Activated naive CD4-positive, alpha-beta T cell treated with anti-CD3 and anti-CD28 coated beads, Interleukin-2, amount 50 U/mL, for 24 hours (primary cell): ENCODE results near the gene ZC3H12D.
"Not testable (repeated sequence)": the region's sequence is repeated elsewhere in the genome, so short reads cannot be mapped to it uniquely, and the experiment has no call there.

Experiments
- H3K27ac Mint-ChIP-seq: one replicate; pipeline ENCODE4 v1.8.0; 2021; ENCODE audit warnings: mild to moderate bottlenecking, mixed read lengths
- H3K27me3 Mint-ChIP-seq: one replicate; pipeline ENCODE4 v1.8.0; 2021; ENCODE audit warnings: mixed read lengths
- H3K36me3 Mint-ChIP-seq: one replicate; pipeline ENCODE4 v1.8.0; 2021; ENCODE audit warnings: mixed read lengths
- H3K4me1 Mint-ChIP-seq: one replicate; pipeline ENCODE4 v1.8.0; 2021; ENCODE audit warnings: mixed read lengths
- H3K4me3 Mint-ChIP-seq: one replicate; pipeline ENCODE4 v1.8.0; 2021; ENCODE audit warnings: mild to moderate bottlenecking, mixed read lengths
- H3K9me3 Mint-ChIP-seq: one replicate; pipeline ENCODE4 v1.8.0; 2021; ENCODE audit warnings: mixed read lengths

The ZC3H12D gene

DNA sequence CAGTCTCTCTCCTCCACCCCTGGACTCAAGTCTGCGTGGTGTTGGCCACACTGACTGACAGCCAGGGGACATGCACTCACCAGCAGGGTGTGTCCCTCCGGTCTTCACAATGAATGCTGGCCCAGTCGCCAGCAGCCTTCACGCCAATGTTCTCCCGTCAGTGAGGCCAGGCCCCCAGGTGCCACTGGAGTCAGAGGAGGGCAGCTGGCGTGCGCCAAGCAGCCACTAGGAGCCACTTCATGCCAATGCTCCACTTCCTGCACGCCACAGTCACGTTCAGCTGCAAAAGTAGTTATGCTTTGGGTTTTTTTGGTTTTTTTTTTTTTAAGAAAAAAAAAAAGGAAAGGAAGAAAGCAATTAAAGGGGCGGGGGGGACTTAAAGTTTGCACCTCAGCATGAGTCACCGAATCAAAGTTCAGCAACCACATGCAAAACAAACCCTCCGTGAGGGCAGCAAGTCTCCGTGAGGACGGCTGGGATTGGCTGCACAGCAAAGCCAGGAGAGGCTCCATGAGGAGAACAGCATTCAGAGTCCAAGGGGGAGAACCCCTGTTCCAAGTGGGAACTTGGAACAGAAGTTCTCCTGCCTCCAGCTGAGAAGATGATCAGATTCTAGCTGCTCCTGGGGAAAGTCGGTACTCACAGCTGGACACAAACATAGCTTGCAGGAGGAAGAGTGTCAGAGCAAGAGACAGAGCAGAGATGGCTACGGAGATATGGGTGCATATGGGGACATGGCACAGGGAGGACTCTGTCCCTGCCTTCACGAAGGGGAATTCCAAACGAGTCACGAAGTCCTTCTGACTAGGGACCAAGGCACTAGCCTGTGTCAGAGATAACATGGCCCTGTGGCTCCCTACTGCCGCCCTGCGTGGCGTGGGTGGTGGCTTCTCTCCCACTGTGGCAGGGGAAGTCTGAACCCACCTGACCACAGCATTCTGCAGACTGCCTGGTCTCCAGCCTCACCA lies at the start of gene ZC3H12D:
Gene ZC3H12D (minus strand): TSS at position 282 of the 968 bp plus-strand sequence. CDS start 10,471 bp downstream, outside the sequence.
- Mint-ChIP-seq H3K9me3 (no peaks in the 10 kb centered on the region), H3K27me3 (no peaks in the 10 kb centered on the region), H3K27ac (peak within 1 kb of the TSS; percentile 99), H3K4me3 (peak within 1 kb of the TSS; percentile 94), H3K36me3 (peaks cover 3% of the 10 kb centered on the region), H3K4me1 (peaks cover 66% of the 10 kb centered on the region)

DNA sequence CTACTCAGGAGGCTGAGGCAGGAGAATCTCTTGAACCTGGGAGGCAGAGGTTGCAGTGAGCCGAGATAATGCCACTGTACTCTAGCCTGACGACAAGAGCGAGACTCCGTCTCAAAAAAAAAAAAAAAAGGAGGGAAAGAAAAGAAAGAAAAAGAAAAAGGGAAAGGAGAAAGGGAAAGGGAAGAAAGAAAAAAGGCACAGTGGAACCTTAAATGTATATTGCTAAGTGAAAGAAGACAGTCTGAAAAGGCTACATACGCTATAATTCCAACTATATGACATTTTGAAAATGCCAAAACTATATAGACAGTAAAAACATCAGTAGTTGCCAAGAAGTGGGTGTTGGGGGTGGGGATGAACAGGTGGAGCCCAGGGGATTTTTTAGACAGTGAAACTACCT lies 44.8 kb upstream of the ZC3H12D start:
- Mint-ChIP-seq H3K27ac (no peak overlapping the region), H3K9me3 (no peaks in the 10 kb centered on the region), H3K36me3 (peaks cover 21% of the 10 kb centered on the region), H3K4me3 (no peak overlapping the region), H3K27me3 (no peaks in the 10 kb centered on the region), H3K4me1 (peaks cover 23% of the 10 kb centered on the region)

DNA sequence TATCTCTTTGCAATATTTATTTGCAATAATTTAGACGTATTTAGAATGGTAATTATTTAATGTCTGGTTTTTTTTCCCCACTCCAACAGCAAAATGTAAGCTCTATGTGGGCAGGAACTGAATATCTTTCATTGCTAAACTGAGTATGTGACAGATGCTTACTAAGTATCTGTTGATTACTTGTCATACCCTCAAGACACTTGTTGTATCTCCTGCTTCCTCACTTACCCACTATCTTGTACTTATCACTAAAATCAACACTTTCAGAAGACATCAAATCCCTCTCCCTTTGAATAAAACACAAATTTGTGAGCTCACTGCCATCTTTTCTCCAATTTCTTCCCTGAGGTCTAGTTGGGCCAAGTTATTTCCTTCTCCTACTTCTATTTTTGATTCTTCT lies 30.7 kb upstream of the ZC3H12D start:
- Mint-ChIP-seq H3K9me3 (no peaks in the 10 kb centered on the region), H3K36me3 (peaks cover 17% of the 10 kb centered on the region), H3K27me3 (no peaks in the 10 kb centered on the region), H3K4me3 (no peak overlapping the region), H3K4me1 (peaks cover 50% of the 10 kb centered on the region), H3K27ac (peak overlapping the region; percentile 80)

DNA sequence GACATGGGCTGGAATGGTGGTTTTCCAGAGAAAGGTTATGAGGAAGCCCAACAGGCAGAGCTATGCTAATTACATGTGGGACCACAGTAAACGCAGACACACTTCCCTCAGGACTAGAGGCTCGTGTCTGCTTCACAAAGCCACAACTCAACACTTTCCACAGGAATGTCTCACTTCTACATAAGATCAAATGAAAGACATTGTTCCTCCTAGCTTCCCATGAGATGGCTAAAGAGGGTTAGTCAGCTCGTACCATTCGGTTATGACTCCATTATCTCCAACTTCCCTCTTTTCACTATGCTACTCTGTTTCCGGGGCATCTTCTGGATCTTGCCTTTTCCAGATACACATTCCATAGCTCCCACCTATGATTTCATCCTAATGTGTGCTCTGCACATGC lies 29.1 kb upstream of the ZC3H12D start:
- H3K9me3 Mint-ChIP-seq: no peaks in the 10 kb centered on the region
- H3K27me3 Mint-ChIP-seq: no peaks in the 10 kb centered on the region
- H3K4me1 Mint-ChIP-seq: peaks cover 54% of the 10 kb centered on the region
- H3K36me3 Mint-ChIP-seq: peaks cover 23% of the 10 kb centered on the region
- H3K4me3 Mint-ChIP-seq: no peak overlapping the region
- peak overlapping the region; percentile 41 for H3K27ac Mint-ChIP-seq

DNA sequence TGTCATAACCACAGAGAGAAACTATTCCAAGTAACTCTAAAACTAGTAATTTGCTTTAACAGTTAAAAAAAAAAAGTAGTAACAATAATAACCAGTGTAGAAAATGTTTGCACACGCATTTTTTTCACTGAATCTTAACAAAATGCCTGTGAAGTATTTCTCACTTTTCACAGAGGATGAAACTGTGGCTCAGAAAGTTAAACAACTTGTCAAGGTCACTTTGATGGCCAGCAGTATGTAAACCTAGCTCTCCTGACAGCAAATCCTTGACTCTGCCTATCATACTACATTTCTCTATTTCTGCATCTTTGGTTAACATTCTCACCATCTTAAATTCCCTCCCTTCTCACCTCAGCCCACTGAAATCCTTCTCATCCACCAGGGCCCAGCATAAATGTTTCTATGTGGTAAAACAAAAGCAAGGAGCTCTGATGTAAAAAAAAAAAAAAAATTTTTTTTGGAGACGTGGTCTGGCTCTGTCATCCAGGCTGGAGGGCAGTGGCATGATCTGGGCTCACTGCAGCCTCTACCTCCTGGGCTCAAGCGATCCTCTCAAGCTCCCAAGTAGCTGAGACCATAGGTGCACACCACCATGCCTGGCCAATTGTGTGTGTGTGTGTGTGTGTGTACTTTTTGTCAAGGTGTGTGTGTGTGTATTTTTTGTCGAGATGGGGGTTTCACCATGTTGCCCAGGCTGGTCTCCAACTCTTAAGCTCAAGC lies 26.1 kb upstream of the ZC3H12D start:
- Mint-ChIP-seq H3K4me3 (no peak overlapping the region), H3K27me3 (no peaks in the 10 kb centered on the region), H3K4me1 (peaks cover 58% of the 10 kb centered on the region)

DNA sequence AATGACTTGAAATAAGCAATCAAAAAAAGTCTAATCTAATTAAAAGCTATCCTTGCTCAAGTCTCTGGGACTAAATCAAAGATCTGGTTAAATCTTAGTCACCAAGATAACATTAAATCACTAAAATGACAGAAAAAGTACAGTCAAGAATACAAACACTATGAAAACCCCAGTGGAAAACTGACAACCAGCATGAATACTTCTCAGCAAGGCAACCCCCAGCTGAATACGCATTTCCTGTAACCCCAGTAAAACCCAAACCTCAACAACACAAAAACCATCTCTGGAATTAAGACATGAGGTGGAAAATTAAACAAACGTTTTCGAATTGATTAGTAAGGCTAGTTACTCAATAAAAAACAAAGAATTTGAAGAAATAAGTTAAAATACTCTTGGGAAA lies 23.7 kb upstream of the ZC3H12D start:
- Mint-ChIP-seq H3K27me3 (no peaks in the 10 kb centered on the region), H3K4me3 (peak overlapping the region; percentile 47), H3K4me1 (peaks cover 64% of the 10 kb centered on the region), H3K36me3 (peaks cover 30% of the 10 kb centered on the region), H3K9me3 (no peaks in the 10 kb centered on the region), H3K27ac (peak overlapping the region; percentile 84)

More for the DNA sequence above, 26.1 kb upstream of the ZC3H12D start:
- H3K27ac Mint-ChIP-seq: peak overlapping the region; percentile 82
- peaks cover 23% of the 10 kb centered on the region for H3K36me3 Mint-ChIP-seq
- no peaks in the 10 kb centered on the region for H3K9me3 Mint-ChIP-seq

DNA sequence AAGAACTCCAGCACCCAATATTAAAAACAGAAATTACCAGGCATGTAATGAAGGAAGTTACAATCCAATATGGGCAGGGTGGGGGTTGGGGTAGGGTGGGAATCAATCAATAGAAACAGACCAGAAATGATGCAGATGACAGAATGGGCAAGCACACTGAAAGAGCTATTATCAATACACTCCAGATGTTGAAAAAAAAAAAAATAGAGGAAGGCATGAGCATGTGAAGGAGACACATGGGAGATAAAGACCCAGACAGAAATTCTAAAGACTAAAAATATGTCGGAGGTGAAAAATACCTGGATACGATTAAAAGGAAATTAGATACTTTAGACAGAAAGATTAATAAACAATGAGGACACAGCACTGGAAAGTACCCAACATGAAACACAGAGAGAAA lies 19.1 kb upstream of the ZC3H12D start:
- Mint-ChIP-seq H3K4me1 (peaks cover 73% of the 10 kb centered on the region), H3K36me3 (peaks cover 21% of the 10 kb centered on the region), H3K27ac (peak overlapping the region; percentile 92), H3K9me3 (no peaks in the 10 kb centered on the region), H3K4me3 (no peak overlapping the region), H3K27me3 (no peaks in the 10 kb centered on the region)

DNA sequence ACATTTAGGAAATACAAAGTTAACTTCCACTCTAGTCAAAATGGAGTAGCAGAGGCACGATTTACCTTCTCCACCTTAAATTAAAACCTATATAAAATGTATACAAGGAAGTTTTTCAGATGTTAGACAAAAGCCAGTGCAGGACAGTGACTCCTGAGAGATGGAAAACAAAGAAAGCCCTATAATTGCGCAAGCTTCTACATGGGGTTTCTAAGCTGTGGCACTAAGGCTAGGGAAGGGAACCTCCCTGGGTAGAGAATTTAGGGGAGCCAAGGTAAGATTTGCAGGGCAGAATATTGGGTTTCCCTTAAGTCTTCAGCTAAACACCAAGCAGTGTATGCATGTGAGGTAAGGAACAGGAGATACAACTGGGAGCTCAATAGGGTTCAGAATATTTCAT lies 18.5 kb upstream of the ZC3H12D start:
- Mint-ChIP-seq H3K27ac (peak overlapping the region; percentile 92), H3K4me1 (peaks cover 72% of the 10 kb centered on the region), H3K36me3 (peaks cover 21% of the 10 kb centered on the region), H3K27me3 (no peaks in the 10 kb centered on the region), H3K9me3 (no peaks in the 10 kb centered on the region), H3K4me3 (no peak overlapping the region)

DNA sequence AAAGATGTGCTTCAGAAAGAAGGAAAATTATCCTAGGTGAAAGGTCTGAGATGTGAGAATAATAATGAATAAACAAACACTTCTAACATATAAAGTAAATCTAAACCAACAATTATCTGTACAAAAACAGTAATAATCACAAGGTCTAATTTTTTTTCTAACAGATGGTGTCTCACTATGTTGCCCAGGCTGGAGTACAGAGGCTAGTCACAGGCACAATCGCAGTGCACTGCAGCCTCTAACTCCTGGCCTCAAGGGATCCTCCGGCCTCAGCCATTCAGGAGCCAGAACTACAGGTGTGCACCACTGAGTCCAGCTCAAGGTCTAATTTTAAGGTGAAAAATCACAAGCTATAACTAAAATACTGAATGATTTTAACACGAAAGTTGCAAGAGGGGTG lies 17.0 kb upstream of the ZC3H12D start:
- Mint-ChIP-seq H3K36me3 (peaks cover 17% of the 10 kb centered on the region), H3K9me3 (no peaks in the 10 kb centered on the region), H3K4me1 (peaks cover 71% of the 10 kb centered on the region), H3K27ac (peak overlapping the region; percentile 85), H3K4me3 (no peak overlapping the region), H3K27me3 (no peaks in the 10 kb centered on the region)

DNA sequence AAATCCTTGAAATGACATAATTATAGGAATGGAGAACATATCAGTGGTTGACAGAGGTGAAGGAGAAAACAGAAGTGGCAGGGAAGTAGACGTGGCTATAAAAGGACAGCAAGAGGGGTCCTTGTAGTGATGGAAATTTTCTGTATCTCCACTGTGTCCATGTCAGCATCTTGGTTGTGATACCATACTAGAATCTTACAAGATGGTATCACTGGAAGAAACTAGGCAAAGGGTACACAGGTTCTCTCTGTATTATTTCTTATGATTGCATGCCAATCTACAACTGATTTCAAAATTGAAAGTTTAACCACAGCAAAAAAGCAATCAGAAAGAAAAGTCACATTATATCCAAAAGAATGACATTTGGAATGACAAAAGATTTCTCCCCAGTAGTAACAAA lies 16.4 kb upstream of the ZC3H12D start:
- Mint-ChIP-seq H3K4me1 (peaks cover 76% of the 10 kb centered on the region), H3K9me3 (no peaks in the 10 kb centered on the region), H3K27ac (peak overlapping the region; percentile 65), H3K36me3 (peaks cover 18% of the 10 kb centered on the region), H3K27me3 (no peaks in the 10 kb centered on the region), H3K4me3 (no peak overlapping the region)

DNA sequence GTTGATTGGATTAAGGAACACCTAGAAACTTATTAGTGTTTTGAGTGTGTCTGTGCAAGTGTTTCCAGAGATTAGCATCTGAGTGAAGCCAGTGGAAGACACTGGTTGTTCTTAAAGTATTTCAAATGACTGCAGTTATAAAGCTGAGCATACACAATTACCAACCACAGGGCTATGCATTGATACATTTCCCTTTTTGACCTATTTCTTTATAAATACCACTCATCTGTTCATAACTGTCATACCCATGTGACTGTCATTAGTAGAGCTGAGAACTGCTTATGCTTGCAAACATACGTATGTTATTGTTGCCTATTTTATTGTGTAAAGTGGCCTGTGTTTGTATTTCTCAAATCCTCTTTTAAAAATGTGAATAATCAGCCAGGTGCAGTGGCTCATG lies 15.3 kb upstream of the ZC3H12D start:
- no peak overlapping the region for H3K4me3 Mint-ChIP-seq
- peaks cover 9% of the 10 kb centered on the region for H3K36me3 Mint-ChIP-seq
- H3K9me3 Mint-ChIP-seq: no peaks in the 10 kb centered on the region
- H3K27ac Mint-ChIP-seq: peak overlapping the region; percentile 81
- peaks cover 76% of the 10 kb centered on the region for H3K4me1 Mint-ChIP-seq
- H3K27me3 Mint-ChIP-seq: no peaks in the 10 kb centered on the region

DNA sequence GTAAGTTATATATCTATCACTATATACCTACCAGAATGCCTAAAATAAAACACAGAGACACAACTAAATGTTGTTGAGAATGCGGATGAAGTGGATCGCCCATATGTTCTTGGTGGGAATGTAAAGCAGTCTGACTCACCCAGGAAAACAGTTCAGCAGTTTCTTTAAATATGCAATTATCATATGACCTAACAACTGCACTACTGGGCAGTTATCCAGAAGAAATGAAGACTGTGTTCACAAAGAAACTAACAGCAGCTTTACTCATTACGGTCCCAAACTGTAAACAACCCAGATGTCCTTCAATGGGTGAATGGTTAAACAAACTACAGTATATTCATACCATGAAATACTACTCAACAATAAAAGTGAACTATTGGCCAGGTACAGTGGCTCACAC lies 14.3 kb upstream of the ZC3H12D start:
- Mint-ChIP-seq H3K27me3 (no peaks in the 10 kb centered on the region), H3K4me1 (peaks cover 81% of the 10 kb centered on the region), H3K27ac (peak overlapping the region; percentile 83), H3K9me3 (no peaks in the 10 kb centered on the region), H3K36me3 (peaks cover 6% of the 10 kb centered on the region), H3K4me3 (no peak overlapping the region)

DNA sequence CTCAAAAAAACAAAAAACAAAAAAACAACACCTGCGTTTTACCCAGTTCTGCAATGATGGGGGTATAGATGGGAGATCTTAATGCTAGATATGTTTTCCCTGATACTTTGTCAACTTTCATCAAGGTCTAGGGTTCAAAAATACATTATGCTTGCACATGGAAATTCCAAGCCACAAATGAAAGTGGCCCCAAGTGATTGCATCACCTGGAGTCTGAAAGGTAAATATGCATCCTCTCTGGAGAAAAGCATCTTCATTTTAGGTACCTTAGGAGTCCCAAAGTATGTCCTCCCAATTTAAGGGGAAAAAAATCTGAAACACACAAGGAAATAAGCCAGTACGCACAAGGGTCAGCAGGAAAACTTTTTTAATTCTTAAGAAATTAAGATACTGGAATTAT lies 12.6 kb upstream of the ZC3H12D start:
- no peaks in the 10 kb centered on the region for H3K27me3 Mint-ChIP-seq
- peak overlapping the region; percentile 99 for H3K27ac Mint-ChIP-seq
- H3K4me3 Mint-ChIP-seq: peak overlapping the region; percentile 70
- no peaks in the 10 kb centered on the region for H3K9me3 Mint-ChIP-seq
- peaks cover 7% of the 10 kb centered on the region for H3K36me3 Mint-ChIP-seq
- H3K4me1 Mint-ChIP-seq: peaks cover 84% of the 10 kb centered on the region

DNA sequence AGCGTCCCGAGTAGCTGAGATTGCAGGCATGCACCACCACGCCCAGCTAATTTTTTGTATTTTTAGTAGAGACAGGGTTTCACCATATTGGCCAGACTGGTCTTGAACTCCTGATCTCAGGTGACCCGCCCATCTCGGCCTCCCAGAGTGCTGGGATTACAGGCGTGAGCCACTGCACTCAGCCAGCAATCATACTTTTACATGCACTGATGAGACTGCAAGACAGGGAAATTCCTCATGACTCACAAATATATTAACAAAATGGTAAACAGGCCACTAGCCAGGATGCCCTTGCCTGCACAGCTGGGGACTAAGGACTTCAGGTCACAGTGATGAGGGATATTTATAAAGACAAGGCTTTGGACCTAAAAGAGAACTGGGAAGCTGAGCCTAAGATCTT lies 11.8 kb upstream of the ZC3H12D start:
- H3K4me3 Mint-ChIP-seq: peak overlapping the region; percentile 70
- peak overlapping the region; percentile 99 for H3K27ac Mint-ChIP-seq
- not testable (repeated sequence) for H3K9me3 Mint-ChIP-seq, H3K27me3 Mint-ChIP-seq, H3K36me3 Mint-ChIP-seq
- H3K4me1 Mint-ChIP-seq: peaks cover 81% of the 10 kb centered on the region

DNA sequence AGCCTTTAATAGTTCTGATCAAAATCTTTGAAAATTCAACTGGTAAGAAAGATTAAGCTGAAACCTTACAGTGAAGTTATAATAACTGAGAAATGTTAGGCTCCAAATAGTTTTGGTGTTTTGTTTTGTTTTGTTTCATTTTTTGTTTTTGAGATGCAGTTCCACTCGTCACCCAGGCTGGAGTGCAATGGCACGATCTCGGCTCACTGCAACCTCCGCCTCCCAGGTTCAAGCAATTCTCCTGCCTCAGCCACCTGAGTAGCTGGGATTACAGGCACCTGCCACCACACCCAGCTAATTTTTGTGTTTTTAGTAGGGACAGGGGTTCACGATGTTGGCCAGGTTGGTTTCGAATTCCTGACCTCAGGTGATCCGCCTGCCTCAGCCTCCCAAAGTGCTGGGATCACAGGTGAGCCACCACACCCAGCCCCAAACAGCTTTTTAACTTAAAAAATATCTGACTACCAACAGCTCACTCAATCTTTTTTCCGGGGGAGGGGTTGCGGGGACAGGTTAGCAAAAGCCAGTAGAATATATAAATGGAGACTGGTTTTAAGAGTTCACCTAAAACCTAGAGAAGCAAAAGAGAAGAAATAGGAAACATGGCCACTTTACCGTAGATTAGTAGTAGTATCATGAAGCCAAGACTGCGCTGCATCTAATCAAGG lies 10.7 kb upstream of the ZC3H12D start:
- H3K27me3 Mint-ChIP-seq: not testable (repeated sequence)
- H3K27ac Mint-ChIP-seq: peak overlapping the region; percentile 99

More for the DNA sequence above, 10.7 kb upstream of the ZC3H12D start:
- H3K9me3 Mint-ChIP-seq, H3K36me3 Mint-ChIP-seq: not testable (repeated sequence)
- H3K4me3 Mint-ChIP-seq: peak overlapping the region; percentile 70
- peaks cover 81% of the 10 kb centered on the region for H3K4me1 Mint-ChIP-seq
